Natural killer cell (primary cell): ENCODE results near the gene PLPPR1. TPM values are rescaled to one million over a fixed set of nuclear protein-coding genes. Genes with fewer than 3 reads are reported as not detected.

ENCODE experiments used
- ATAC-seq, 3 donors: fragments of 150-1000 bp in 2 of 3; fragments of 200-7000 bp in 1 of 3; cut with Tn5 transposase; 1 replicate in 1 of 3; 2 replicates in 2 of 3; pipeline ENCODE4 v1.10.0; 2021; ENCODE audit warnings: mild to moderate bottlenecking in 2 of 3, moderate library complexity in 2 of 3
- DNase-seq, 2 donors: peaks; one replicate each; pipeline versions ENCODE4 v3.0.0 to v3.0.0-alpha.2; 2013 to 2021; ENCODE audit warnings: mixed read lengths in 1 of 2
- H3K27ac ChIP-seq: one replicate; pipeline ENCODE4 v1.5.1; 2013; ENCODE audit warnings: mild to moderate bottlenecking, low read length
- H3K27me3 ChIP-seq: one replicate; pipeline ENCODE4 v1.6.1; 2013; ENCODE audit warnings: low read length; ENCODE audit not compliant: control insufficient read depth, insufficient read depth
- H3K36me3 ChIP-seq: one replicate; pipeline ENCODE4 v1.6.1; 2013; ENCODE audit warnings: low read length; ENCODE audit not compliant: control insufficient read depth, insufficient read depth
- H3K4me1 ChIP-seq: one replicate; pipeline ENCODE4 v1.6.1; 2013; ENCODE audit warnings: low read length; ENCODE audit not compliant: control insufficient read depth, insufficient read depth
- H3K4me3 ChIP-seq: one replicate; pipeline ENCODE4 v1.5.1; 2013; ENCODE audit warnings: low read length
- H3K9me3 ChIP-seq: one replicate; pipeline ENCODE4 v1.6.1; 2013; ENCODE audit warnings: low read length; ENCODE audit not compliant: control insufficient read depth, insufficient read depth
- H3K27ac Mint-ChIP-seq, 2 donors: one replicate each; pipeline ENCODE4 v1.8.0; 2022; ENCODE audit warnings: mild to moderate bottlenecking in 2 of 2, mixed read lengths in 2 of 2, moderate library complexity in 1 of 2
- H3K27me3 Mint-ChIP-seq, 2 donors: one replicate each; pipeline ENCODE4 v1.8.0; 2022; ENCODE audit warnings: low read depth in 2 of 2, mixed read lengths in 2 of 2
- H3K36me3 Mint-ChIP-seq: one replicate; pipeline ENCODE4 v1.8.0; 2022; ENCODE audit warnings: mixed read lengths
- H3K4me1 Mint-ChIP-seq, 2 donors: one replicate each; pipeline ENCODE4 v1.8.0; 2022; ENCODE audit warnings: mixed read lengths in 2 of 2
- H3K4me3 Mint-ChIP-seq: one replicate; pipeline ENCODE4 v1.8.0; 2022; ENCODE audit warnings: mild to moderate bottlenecking, moderate library complexity, mixed read lengths
- H3K9me3 Mint-ChIP-seq, 2 donors: one replicate each; pipeline ENCODE4 v1.8.0; 2022; ENCODE audit warnings: mixed read lengths in 2 of 2
- CTCF ChIP-seq: fragments of 200-600 bp; IDR thresholded peaks from one replicate; pipeline ENCODE4 v1.8.0; 2022; ENCODE audit warnings: antibody characterized with exemption
- WGBS: methylation state at CpG from one replicate; pipeline ENCODE4 v1.1.7; 2013; ENCODE audit warnings: missing lambda C conversion rate; ENCODE audit not compliant: insufficient coverage; 5-methylcytosine and 5-hydroxymethylcytosine counted together
- intact Hi-C: fragments of 100-400 bp; cut with micrococcal nuclease; formaldehyde crosslinking; loops from one replicate; pipeline ENCODE4 v1.14.2; 2022
- total RNA-seq, 4 donors: library from RNA; stranded (reverse); fragments of 120-200 nt in 1 of 4; gene quantifications; one replicate each; pipeline versions ENCODE4 v1.2.3 to v1.2.4, GENCODE V29; 2013 to 2022

Gene PLPPR1
- total RNA-seq, 3 donors from 2014 or later (not counting 1 experiment from before 2014, with no cell fraction given), result not detected

- Histone ChIP-seq H3K27ac (no peak overlapping the region), H3K4me3 (no peak overlapping the region), H3K4me1 (no peaks in the 10 kb centered on the region), H3K9me3 (no peaks in the 10 kb centered on the region), H3K27me3 (no peaks in the 10 kb centered on the region), H3K36me3 (no peaks in the 10 kb centered on the region)
- WGBS, result 73% methylated on average over 1 of the region's 1 CpG
- Mint-ChIP-seq H3K36me3 (no peaks in the 10 kb centered on the region), H3K4me1 (no peaks in the 10 kb centered on the region), H3K27me3 (no peaks in the 10 kb centered on the region), H3K9me3 (peaks cover 4 to 6% of the 10 kb centered on the region in 2 donors), H3K27ac (no peak overlapping the region), H3K4me3 (no peak overlapping the region)
- TF ChIP-seq CTCF, result no peak
- no peak for DNase-seq
- no peak for ATAC-seq
- intact Hi-C loops, result no loop called here
Observed at GRCh38 chr9:101242651-101243050, 214.1 kb downstream of the PLPPR1 start.

GRCh38 chr9:101246691-101247090 is 218.2 kb downstream of the PLPPR1 start:
- DNase-seq, result no peak
- intact Hi-C loops, result no loop called here
- peaks cover 9 to 10% of the 10 kb centered on the region in 2 donors for H3K9me3 Mint-ChIP-seq
- no peaks in the 10 kb centered on the region for H3K27me3 Mint-ChIP-seq
- no peaks in the 10 kb centered on the region for H3K9me3 ChIP-seq
- H3K27ac ChIP-seq, result no peak overlapping the region
- no peak overlapping the region for H3K27ac Mint-ChIP-seq
- H3K4me3 ChIP-seq, result no peak overlapping the region
- H3K4me3 Mint-ChIP-seq, result no peak overlapping the region
- H3K36me3 Mint-ChIP-seq, result no peaks in the 10 kb centered on the region
- H3K27me3 ChIP-seq, result no peaks in the 10 kb centered on the region
- H3K36me3 ChIP-seq, result no peaks in the 10 kb centered on the region
- no peaks in the 10 kb centered on the region for H3K4me1 Mint-ChIP-seq
- TF ChIP-seq CTCF, result no peak
- H3K4me1 ChIP-seq, result no peaks in the 10 kb centered on the region
- 46% methylated on average over 1 of the region's 1 CpG for WGBS
- ATAC-seq, result no peak

GRCh38 chr9:101247297-101247696 is 218.8 kb downstream of the PLPPR1 start:
- Histone ChIP-seq H3K4me3 (no peak overlapping the region), H3K9me3 (no peaks in the 10 kb centered on the region), H3K4me1 (no peaks in the 10 kb centered on the region), H3K27ac (no peak overlapping the region), H3K27me3 (no peaks in the 10 kb centered on the region), H3K36me3 (no peaks in the 10 kb centered on the region)
- Mint-ChIP-seq H3K36me3 (no peaks in the 10 kb centered on the region), H3K4me3 (no peak overlapping the region), H3K27ac (no peak overlapping the region), H3K4me1 (no peaks in the 10 kb centered on the region), H3K27me3 (no peaks in the 10 kb centered on the region), H3K9me3 (peaks cover 9 to 10% of the 10 kb centered on the region in 2 donors)
- ATAC-seq, result no peak
- no peak for TF ChIP-seq CTCF
- no peak for DNase-seq
- intact Hi-C loops, result no loop called here
- WGBS, result 58% methylated on average over 2 of the region's 2 CpGs

- peaks cover 5 to 8% of the 10 kb centered on the region in 2 donors for H3K9me3 Mint-ChIP-seq
- 92% methylated on average over 1 of the region's 1 CpG for WGBS
- no peaks in the 10 kb centered on the region for H3K27me3 Mint-ChIP-seq
- no peak for DNase-seq
- intact Hi-C loops, result no loop called here
- H3K4me1 Mint-ChIP-seq, result no peaks in the 10 kb centered on the region
- no peaks in the 10 kb centered on the region for H3K36me3 Mint-ChIP-seq
- no peak overlapping the region for H3K27ac Mint-ChIP-seq
- no peaks in the 10 kb centered on the region for H3K36me3 ChIP-seq
- no peaks in the 10 kb centered on the region for H3K27me3 ChIP-seq
- no peak for TF ChIP-seq CTCF
- no peaks in the 10 kb centered on the region for H3K4me1 ChIP-seq
- no peak overlapping the region for H3K4me3 ChIP-seq
- H3K9me3 ChIP-seq, result no peaks in the 10 kb centered on the region
- H3K4me3 Mint-ChIP-seq, result no peak overlapping the region
- ATAC-seq, result no peak
- no peak overlapping the region for H3K27ac ChIP-seq
Observed at GRCh38 chr9:101254733-101255433, 226.4 kb downstream of the PLPPR1 start.
